GM18907 (cell line): ENCODE results near the gene CFDP1.
"Not testable (repeated sequence)": the region's sequence is repeated elsewhere in the genome, so short reads cannot be mapped to it uniquely, and the experiment has no call there.

ENCODE experiments used
- ATAC-seq: cut with Tn5 transposase; IDR thresholded peaks from one replicate; pipeline ENCODE4 v1.9.1; 2021; ENCODE audit warnings: mild to moderate bottlenecking, moderate library complexity; ENCODE audit not compliant: unreplicated experiment

Gene CFDP1

DNA sequence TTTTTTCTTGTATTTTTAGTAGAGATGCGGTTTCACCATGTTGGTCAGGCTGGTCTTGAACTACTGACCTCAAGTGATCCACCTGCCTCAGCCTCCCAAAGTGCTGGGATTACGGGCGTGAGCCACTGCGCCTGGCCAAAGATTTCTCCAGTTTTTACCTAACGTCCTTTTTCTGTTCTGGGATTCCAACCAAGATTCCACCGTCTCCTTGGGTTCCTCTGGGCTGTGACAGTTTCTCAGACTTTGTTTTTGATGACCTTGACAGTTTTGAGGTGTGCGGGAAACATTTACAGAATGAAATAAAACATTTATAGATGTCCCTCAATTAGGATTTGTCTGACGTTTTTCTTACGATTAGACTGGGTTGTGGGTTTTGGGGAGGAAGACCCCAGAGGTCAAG lies 163.9 kb downstream of the CFDP1 start:
- ATAC-seq, result not testable (repeated sequence)

DNA sequence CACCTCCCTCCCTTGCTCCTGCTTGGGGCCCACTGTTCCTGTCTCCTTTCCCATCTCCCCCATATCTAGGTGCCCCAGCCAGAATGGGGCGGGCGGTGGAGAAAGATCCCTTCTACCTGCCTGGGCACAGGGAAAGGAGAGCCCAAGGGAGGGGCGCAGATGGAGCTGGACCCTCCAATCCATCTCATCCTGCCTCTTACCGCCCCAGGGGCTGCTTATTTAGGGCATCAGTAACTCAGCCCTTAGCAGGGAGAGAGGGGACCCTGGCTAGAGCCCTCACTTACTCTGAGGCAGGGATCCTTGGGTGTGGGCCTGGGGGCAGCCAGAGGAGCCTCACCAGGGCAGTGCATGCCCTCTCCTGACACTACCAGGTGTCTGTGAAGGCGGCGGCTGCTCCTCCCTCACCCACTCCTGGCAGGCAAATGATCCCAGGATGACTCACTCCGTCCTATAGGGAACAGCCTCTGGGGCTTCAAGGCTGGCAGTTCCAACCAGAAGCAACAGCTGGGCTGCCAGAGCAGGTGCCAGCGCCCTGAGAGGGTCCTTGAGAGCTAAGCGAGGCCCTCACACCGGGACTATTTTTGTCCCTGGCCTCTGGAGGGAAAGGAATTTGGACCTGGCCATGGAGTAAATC lies 165.6 kb downstream of the CFDP1 start:
- no peak for ATAC-seq

DNA sequence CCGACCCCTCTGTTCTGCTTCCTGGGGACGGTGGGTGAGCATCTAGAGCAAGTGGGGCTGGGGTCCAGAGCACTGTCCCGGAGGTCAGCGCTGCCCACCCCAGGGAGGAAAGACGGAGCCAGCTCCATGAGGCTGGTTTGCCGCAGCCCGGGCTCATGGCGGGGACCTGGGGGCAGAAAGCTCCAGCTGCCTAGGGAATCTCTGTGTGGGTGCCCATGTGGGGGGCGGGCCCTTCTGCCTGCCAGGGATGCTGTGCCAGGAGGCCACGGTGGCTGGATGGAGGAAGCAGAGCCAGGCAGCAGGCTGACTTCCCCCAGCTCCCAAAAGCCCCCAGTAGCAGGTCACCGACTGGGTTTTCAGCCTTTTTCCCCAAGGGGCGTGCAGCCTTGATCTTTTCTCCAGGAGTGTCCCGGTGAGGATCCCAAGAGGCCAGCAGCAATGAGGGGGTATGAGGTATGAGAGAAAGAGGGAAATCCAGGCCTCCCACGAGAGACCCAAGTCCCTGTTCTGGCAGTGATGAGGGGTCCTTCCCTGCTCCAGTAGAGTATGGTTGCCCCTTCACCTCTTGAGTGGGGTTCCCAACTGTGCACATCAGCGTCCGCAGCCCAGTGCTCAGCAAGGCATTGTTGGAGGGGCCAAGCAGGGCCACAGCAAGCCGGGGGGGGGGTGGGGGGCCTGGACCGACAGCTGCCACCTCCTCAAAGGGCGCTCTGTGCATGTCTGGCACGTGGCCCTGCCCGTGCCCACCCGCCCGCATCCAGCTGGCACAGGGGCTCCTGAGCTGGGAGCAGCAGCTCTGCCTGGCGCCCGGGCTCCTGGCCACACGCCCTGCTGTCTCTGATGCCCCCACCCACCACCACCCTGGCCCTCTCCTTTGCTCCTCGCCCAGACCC lies 166.3 kb downstream of the CFDP1 start:
- no peak for ATAC-seq

DNA sequence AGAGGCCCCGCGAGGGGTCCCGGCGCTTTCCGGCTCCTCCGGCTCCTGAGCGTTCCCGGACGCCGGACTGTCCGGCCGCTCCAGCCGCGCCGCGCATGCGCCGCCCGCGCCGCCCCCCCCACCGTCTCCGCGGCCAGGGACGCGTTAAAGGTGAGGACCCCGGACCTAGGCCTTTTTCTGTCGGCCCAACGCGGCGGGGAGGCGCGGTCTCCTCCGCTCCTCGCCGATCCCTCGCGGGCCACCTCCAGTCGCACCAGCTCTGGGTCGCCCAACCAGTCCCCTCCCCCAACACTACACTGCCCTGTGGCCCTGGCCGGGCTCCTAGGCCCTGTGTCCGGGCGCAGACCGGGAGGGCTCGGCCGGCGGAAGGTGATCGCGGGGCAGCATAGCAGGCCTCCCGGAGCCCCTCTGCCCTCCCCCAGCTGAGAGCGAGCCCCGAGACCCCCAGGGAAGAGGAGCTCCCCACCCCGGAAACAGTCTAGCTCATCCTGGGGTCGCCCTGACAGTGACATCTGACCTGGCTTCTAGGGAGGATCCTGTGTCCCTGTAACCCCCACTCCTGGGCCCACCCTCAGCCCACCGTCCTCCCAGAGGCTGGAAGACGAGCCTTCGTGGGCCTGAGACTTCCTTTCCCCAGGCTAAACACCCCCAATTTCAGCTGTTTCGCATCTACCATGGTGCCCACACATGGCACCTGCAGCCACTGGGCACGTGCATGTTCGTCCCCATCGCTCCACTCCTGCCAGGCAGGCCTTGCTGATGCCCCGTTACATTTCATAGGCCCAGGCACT lies 167.2 kb downstream of the CFDP1 start:
- peak; percentile 76 for ATAC-seq

DNA sequence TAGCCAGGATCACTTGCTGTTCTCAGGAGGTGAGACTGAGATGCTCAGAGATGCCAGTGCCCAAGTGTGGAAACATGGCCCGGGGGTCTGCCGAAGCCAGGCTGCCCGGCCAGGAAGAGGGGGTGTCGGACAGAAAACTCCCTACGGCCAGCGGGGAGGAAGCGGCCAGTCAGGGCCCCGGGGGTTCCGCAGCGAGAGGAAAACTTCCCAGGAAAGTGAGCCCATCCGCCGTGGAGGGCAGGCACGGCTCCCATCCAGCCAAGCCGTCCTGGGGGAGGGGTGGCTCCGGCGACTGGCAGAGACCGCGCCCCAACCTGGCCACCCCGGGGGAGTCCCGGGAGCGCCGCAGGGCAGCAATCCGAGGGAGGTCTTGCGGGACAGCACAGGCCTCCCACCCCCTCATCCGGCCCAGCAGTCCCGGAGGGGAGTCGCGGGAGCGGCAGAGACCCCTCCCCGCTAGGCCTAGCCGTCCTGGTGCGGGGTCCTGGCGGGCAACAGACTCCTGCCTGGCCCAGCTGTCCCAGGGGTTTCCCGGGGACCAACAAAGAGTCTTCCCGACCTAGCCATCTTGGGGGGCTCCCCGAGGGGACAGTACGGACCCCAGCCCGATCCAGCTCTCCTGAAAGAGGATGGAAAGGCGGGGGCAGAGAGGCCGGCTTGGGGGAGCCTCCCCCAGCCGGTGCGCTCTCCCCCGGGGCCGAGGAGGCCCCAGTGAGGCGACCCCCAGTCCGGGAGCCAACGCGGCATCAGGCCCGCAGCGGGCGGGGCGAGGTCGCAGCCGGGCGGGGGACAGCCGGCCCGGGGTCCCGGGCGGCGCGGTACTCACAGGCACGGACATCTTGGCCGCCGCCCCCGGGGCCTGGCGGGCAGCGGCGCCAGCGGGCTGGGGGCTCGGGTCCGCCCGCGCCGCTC lies 168.0 kb downstream of the CFDP1 start:
- peak; percentile 22 for ATAC-seq

DNA sequence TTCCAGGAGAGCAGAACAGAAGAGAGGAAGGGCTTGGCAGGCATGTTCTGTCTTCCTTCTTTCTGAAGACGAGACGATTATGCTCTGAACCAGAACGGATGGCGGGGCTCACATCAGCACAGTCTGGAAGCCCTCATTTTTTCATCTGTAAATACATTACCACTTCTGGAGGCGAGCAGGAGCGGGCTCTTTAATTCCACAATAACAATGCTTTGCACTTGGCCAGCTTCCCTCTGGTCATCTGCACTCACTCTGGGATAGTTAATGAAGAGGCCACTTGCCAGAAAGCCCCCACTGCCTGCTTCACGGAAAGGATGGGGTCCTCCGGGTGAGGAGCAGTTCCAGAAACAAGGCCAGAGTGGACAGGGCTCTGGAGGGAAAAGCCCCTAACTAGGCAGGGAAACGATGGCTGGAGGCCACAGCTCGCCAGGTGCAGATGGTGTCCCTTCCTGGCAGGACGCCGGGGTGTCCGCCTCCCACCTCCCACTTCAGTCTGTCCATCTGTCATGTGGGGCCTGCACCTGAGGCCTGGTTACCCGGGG lies 168.8 kb downstream of the CFDP1 start:
- ATAC-seq, result no peak

DNA sequence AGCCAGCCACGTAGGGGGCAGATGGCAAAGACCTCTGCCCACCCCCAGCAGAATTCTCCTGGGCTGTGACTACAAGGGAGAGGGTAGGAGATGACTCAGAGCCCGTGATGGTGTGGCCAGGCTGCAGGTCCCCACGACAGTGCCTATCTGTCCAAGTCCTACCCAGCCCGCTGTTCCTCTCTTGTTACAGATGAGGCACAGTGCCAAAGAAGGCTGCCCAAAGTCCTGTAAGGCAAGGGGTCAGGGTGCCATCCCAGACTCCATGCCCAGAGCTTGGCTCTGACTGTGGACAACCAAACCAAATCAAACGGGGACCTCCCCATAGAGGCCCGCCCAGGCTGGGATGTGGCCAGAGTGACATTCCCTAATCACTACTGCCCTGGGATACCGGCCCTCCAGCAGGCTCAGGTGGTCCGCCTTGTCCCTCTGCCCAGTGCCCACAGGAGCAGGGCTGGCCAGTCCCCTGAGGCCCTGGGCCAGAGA lies 169.3 kb downstream of the CFDP1 start:
- no peak for ATAC-seq

DNA sequence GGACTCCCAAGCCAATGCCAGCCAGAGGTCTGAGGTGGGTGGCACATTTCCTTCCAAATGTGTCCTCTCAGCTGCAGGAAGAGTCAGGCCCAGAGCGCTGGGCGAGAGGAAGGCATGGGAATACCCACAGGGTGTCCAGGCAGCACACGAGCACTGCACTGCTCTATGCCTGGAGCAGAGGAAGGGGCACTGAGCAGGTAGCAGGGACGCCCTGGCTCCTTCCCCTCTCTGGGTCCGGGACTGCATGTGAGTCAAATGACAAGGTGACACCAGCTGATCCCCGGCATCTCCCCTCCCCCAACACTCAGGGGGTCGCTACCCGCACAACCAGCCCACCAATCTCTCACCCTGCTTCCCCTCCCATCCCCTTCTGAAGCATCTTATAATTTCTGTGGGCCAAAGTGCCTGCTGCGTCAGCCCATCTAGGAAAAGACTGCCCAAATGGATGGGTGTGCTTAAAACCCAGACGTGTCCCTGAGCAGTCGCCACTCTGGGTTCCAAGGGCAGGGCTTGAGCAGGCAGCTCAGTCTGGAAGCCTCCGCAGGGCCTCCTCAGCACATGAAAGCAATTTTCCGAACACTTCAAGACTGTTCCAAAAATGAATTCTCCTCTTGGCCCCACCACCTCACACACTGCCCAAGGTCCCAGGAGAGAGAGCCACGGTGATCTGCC lies 169.9 kb downstream of the CFDP1 start:
- ATAC-seq, result no peak

DNA sequence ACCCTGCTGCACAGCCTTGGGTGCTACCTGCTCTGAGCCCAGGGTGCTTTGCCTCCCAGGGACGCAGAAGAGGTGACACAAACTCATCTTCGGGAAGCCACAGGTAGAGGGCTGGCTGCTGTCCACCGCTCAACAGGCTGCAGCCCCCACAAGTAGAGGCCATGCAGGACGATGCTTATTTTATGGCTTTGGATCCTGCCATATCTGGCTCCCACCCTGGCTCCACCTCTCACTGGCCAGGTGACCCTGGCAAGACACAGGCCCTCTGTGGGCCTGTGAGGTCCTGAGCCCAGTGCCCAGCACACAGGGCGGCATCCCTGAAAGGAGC lies 170.5 kb downstream of the CFDP1 start:
- no peak for ATAC-seq

DNA sequence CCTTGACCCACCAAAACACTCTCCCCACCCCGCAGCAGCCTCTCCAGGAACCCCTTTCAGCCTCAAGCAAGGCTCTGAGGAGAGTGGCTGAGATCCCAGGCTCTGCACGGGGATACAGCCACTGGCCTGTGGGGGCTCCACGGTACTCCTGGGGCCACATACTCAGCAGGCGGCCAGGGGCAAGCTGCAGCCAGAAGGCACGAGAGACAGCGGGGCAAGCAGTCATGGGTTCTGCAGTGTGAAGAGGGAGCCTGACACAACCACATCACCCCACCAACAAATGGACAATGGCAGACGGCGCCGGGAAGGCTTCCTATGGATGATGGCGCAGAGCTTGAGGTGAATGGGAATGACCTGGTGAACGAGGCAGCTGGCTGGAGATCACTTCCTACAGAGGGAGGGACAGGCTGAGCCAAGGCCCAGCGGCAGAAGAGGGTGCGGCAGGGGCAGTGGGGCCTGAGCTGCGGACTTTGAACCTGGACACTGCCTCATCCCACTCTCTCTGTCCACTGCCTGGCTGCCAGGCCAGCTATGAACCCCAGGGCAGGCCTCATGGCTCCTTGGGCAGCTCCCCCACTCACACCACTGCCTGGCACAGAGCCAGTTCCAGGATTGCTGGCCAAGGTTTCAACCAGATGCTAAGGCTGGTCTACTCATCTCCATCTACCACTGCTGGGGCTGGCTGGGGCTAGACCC lies 171.1 kb downstream of the CFDP1 start:
- no peak for ATAC-seq

DNA sequence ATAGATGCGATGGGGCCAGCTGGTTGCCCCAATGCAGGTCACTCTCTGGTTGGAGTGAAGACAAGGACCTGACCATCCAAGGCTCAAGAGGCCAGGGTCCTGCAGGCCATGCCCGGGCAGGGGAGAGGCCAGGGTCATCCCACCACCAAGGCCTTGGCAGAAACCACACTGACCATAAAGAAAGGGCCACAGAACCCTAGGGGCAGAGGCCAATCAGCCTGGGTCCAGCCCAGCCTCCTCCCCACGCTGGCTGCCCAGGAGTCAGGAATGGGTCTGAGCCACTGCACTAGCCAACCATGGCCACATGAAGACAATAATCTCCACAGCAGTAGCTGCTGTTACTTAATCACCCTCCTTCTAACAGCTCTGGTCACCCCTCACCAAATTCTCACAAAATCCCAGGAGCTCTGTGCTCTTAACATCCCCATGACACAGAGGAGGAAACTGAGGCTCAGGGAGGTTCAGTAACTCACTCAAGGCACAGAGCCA lies 171.7 kb downstream of the CFDP1 start:
- ATAC-seq, result no peak

DNA sequence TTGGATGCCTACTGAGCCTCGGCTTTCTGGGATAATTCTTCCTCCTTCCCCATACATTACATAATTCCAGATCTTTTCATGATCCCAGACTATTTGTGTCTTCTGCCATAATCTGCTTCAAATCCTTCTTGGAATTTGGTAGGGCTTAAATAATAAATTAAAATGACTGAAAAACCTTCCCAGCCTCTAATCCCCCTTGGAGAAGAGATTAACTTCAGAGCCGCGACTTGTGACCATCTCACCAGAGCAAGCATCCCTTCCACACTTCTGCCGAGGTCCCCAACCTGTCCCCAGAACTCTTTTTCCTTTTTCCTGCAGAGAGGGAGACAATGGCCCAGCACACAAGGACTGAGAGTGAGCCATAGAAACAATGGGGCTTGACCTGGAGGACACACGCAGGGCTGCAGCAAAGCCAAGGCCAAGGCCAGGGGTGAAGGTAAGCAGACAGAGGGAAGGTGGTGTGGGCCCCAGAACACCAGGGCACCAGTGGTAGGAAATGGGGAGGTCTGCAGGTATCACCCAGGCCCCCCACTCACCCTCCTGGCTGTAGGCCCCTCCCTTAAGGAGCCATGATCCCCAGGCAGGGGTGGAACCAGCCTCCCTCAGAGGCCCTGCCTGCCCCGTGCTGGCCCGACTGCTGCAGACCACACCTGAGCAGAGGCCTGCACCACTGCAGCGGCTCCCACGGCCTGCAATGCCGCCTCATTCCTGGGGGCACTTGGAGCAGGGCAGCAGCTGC lies 172.3 kb downstream of the CFDP1 start:
- no peak for ATAC-seq

DNA sequence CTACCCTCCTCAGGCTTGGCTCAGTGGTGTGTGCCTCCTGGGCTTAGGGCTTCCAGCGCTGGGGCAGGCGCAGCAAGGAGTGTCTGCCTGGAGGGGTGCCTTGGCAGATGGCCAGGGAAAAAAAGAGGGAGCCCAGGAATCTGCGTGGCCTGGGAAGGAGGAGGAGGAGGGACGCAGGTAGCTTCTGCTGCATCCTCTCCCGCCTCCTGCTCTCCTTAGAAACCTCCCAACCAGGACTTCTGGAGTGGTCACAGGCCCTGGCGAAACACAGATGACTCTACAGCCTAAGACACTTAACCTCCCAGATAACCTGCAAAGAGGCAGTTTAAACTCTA lies 174.5 kb downstream of the CFDP1 start:
- ATAC-seq, result no peak

DNA sequence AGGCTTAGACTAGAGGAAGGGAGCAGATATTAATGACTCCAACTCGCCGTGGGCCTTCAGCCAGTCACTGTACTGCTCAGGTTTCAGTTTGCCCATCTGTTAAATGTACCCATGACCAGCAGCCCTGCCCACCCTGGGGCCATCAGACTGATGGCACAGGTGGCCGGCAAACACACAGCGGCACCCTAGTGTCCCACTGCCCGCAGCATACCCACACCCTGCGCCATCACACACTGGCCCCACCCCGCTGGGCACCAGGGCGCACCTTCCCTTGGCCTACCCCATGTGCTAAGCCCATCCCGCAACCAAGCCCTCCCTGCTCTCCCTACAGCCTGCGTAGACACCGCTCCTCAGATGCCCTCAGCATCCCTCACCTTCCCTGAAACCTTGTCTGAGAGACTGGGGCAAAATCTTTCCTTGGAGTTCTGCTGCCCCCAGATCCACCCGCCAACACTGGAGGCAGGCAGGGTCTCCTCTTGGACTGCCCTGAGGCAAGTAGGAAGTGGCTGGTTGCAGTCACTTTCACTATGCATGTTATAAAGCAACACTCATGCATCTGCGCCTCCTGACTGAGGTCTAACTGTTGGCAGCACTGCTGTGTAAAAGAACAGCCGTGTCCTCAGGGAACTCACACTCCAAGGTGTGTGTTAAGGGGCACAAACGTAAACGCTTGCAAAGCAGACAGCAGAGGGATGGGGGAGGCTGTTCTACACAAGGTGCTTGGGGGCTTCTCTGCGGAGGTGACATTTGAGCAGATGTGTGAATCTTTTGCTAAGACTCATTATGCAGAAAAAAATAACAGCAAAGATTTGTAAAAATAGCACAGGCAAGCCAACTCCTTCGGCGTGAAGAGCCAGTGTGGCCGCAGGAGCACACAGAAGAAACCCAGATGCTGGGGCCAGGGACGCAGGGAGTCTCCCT lies 175.2 kb downstream of the CFDP1 start:
- ATAC-seq, result no peak

DNA sequence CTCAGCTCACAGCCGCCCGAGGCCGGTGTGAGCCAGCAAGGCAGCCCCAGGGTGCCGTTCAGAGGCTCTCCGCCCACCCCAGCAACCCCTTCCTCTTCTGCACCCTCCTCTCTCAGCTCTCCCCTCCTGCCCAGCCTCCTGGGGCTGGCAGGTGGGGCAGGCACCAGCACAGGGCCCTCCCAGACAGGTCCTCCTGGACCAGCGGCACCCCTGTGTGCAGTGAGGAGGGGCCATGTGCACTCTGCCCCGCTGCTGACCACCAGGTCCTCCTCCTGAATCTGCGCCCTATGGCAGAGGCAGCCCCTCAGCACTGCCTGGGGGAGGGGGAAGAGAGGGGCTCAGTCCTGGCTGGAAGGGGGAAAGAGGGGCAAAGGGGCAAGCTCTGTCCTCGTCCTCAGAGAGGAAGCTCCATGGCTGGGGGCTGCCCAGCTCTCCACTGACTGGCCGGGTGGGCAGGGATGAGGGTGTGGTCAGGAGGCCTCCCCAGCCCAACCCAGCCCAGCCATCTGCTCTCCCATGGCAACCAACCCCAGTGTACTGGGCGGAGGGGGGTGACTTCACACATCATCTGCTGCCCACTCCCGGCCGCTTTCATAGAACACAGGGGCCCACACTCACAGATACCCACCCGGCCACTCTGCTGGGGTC lies 176.5 kb downstream of the CFDP1 start:
- ATAC-seq, result no peak

DNA sequence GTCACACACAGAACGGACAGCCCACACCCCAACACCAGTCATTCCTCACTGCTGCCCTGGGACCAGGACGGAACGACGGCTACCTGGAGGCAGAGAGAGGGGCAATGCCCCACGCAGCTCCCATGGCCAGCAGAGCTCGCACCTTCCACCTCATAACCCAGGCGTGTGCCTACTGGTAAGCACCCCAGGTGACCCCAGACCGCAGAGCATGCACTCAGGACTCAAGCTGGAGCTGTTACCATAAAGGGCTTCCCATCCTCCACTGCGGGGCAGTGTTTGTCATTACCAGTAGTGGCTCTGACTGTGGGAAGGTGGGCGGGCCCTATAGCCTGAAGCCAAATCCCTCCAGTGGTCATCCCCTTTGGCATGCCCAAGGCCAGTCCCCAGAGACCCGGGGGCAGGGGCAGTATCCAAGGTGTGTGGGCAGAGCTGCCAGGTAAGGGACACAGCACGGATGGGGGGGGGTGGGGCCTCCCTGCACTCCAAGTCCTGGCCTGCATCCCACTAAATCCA lies 177.2 kb downstream of the CFDP1 start:
- no peak for ATAC-seq
